Inferior parietal cortex (tissue), 1 donor: ENCODE measurements around the gene LDB2.

ENCODE experiments used
- DNase-seq: peaks from one replicate; pipeline ENCODE4 v3.0.0-alpha.2; 2016; ENCODE audit errors: extremely low spot score

The LDB2 gene

DNA sequence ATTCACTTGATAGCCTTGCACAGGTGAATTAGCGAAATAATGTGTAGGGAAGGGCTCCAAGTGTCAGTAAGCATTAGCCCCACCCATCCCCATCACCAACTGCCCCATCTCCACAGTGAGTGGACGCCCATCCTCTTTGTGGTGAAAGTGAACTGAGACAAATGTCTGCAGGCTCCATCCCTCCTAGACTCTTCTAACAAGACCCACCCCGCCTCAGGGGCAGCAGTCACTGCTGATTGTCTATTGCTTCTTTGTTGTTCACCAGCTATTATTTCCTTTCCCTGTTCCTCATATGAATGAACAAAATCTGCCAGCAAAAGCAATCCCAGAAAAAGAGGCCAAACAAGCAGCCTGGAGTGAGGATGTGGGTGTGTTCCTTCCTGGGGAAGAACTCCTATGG lies 96.4 kb downstream of the LDB2 start:
- no peak for DNase-seq

- no peak for DNase-seq
These were observed 97.1 kb downstream of the LDB2 start for GRCh38 chr4:16801356-16801755.

- DNase-seq, result peak; percentile 83
These were observed 103.5 kb downstream of the LDB2 start for GRCh38 chr4:16794816-16795445.

- DNase-seq, result no peak
These were observed 107.0 kb downstream of the LDB2 start for GRCh38 chr4:16791460-16791859.

DNA sequence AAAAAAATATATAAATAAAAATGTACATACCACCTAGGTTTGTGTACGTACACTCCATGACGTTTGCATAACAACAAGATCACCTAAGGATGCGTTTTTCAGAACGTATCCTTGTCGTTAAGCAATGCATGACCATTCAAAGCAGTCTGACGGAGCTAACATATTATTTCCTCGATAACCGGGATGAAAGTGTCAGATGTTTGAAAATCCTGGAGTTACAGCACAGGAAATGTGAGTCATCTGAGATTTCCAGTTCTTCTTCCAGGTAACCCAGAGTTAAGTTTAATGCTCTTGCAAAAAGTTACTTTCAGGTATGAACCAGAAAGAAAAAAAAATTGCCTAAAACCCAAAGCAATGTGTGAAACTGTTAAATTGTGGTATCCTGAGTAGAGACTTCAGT lies 107.9 kb downstream of the LDB2 start:
- no peak for DNase-seq

GRCh38 chr4:16788868-16789267 lies 109.6 kb downstream of the LDB2 start:
- DNase-seq, result no peak

GRCh38 chr4:16785793-16786527 lies 112.5 kb downstream of the LDB2 start:
- no peak for DNase-seq

DNA sequence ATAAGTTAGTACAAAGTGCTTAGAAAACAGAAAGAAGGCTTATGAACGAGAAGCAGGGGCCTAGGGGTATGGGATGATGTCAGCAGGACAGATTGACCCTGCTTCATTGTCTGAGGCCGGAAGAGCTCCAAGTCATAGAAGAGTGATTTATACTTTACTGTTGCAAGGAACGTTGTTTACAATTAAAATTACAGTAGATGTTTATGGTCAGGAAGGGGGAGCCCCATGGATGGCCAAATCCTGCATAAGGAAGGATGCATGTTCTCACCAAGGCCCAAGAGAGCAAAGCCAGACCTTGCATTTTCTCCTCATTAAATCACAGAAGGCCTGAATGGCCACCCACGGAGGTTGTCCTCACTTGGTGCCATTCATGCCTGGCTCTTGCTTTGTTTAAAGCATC lies 115.3 kb downstream of the LDB2 start:
- no peak for DNase-seq

DNA sequence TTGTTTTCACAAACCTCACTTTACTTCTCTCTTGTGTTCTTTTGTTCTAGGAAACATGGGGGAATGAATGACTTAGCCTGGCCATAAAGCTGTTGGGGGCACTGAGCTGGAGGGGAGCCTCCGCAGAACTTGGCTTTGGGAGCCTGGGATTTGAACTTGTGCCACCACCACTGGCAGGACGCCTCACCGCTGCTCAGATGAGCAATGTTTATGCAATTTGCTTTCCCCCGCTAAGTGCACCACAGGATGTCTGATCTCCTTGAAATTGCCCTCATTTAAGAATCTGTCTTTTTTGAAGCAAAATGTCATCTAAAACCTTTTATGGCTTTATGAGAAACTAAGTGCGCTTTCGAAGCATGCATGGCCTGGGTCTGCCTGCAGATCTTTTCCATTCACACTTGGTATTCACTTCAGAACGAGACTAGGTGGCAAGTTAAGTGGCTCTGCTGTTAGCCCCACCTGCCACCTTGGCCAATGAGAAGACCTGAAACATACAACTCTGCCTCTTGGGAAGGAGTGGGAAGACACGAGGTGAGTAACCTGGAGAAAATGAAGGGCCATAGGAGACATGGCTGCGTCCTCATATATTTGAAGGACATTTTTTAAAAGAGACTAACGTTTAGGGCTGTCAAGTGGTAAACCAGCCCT lies 119.3 kb downstream of the LDB2 start:
- no peak for DNase-seq

GRCh38 chr4:16777726-16778125 lies 120.7 kb downstream of the LDB2 start:
- DNase-seq, result no peak

GRCh38 chr4:16775411-16776154 lies 122.9 kb downstream of the LDB2 start:
- DNase-seq, result no peak

DNA sequence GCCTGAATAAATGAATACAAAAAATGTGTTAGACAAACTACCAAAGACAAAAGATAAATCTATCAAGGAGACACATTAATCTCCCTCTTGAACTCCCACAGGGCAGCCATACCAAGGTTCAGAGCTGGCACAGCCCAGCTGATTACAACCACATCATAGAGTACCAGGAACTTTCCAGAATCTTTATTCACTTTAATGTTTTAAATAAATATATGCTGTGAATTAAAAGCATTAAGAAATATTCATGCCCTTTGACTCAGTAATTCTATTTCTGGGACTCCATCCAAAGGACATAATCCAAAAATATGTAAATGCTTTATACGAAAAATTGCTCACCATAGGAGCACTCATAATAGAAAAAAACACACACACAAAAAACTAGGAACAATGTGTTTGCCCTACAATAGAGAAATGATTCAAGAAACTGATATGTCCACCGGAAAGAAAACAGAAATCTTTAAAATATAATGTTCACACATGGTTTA lies 126.0 kb downstream of the LDB2 start:
- no peak for DNase-seq

DNA sequence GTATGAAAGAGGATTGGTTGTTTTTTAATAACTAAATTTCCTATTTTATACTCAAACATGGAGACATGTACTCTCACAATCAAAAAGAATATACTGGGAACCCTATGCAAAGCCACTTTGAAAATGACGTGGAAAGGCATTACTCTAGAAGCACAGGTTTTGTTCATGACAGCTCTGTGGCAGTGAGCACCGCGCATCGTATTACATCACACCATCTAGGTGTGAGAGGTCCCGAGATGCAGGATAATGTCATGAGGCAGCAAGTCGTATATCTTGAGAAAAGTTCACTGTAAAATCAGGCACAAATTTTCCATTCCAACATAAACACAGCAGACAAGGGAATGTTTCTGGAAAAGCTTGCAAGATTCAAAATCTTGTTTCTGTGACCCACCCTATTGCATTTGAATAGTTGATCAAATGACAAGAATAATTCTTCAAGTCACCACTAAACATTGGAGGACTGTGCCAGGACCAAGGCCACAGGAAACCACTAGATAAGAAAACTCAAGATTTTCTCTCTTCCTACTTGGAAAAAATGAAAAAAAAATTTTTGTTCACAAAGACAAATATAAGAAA lies 127.6 kb downstream of the LDB2 start:
- DNase-seq, result no peak

GRCh38 chr4:16767861-16768260 lies 130.6 kb downstream of the LDB2 start:
- DNase-seq, result no peak

DNA sequence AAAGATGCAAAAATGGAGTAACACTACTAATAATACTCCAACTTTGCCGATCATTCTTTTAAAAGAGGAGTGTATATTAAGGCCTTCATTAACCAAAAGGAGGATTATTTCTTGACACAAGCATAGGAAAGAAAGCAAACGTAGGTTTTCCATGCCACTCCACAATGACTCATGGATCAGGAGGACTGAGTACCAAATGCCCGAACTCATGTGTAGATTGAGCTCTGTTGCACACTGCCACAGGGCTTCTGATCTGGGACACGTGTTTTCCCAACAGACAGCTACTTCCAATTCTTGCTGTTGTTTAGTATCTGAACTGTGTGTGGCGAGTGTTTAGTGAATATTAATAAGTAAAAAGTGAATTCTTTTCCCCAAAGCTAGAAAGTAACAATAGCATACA lies 131.2 kb downstream of the LDB2 start:
- no peak for DNase-seq

- no peak for DNase-seq
These were observed 132.9 kb downstream of the LDB2 start for GRCh38 chr4:16765546-16765945.

DNA sequence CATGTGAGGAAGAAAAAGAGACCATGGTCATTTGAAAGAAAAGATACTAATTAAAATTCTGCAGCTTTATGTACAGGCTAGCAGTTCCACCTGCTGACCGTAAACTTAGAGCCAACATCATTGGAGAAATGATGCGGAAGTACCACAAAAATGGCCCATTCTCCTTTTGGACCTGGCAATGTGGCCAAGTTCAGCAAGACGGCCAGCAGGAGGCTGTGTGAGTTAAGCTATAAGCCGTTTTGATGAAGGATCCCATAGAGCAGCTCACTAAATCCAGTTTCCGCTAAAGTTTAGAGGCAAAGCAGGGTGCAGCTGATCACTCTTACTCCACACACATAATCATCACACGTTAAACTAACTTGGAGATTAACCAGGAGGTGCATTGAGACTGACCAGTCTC lies 133.8 kb downstream of the LDB2 start:
- DNase-seq, result no peak

DNA sequence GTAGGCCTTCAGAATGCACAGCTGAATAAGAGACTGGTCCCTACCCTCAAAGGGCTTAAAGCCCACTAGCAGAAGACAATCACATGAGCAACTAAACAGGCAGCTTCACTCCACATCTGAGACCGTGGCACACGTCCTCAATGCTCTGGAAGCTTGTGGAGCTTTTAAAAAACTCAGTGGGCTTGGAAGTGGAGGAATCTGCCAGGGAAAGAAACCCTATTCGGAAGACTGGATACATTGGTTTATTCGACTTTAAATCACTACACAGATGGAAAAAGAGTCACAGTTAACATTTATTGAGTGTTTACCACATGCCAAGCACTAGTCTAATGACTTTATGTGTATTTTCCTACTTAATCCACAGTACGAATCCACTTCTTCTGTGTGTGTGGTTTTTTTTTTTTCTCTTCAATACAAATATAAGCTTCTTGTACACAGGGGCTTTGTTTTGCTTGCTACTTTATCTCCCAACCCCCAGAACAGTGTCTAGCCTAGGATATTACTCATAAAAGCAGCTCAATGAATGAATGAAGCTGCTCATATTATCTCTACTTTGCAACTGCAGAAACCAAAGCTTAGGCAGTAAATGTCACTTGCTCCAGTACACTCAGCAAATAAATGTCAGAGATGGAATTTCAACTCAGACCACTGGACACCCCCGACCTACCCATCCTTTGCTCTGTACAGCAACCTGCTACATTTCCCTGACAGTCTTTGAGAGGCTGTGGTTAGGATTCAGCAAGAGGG lies 137.7 kb downstream of the LDB2 start:
- DNase-seq, result no peak

GRCh38 chr4:16759931-16760582 lies 138.4 kb downstream of the LDB2 start:
- DNase-seq, result no peak

GRCh38 chr4:16758816-16759215 lies 139.6 kb downstream of the LDB2 start:
- DNase-seq, result no peak

- no peak for DNase-seq
These were observed 140.2 kb downstream of the LDB2 start for GRCh38 chr4:16758255-16758654.
